HG02943 (cell line): ENCODE data around the gene STK32C.
"Not testable (repeated sequence)": the region's sequence is repeated elsewhere in the genome, so short reads cannot be mapped to it uniquely, and the experiment has no call there.

ENCODE experiments used
- ATAC-seq: cut with Tn5 transposase; IDR thresholded peaks from one replicate; pipeline ENCODE4 v1.9.1; 2021; ENCODE audit warnings: mild to moderate bottlenecking, low read depth, moderate library complexity; ENCODE audit not compliant: unreplicated experiment

STK32C gene

GRCh38 chr10:132160834-132161622 is 146.7 kb downstream of the STK32C start:
- ATAC-seq: not testable (repeated sequence)

DNA sequence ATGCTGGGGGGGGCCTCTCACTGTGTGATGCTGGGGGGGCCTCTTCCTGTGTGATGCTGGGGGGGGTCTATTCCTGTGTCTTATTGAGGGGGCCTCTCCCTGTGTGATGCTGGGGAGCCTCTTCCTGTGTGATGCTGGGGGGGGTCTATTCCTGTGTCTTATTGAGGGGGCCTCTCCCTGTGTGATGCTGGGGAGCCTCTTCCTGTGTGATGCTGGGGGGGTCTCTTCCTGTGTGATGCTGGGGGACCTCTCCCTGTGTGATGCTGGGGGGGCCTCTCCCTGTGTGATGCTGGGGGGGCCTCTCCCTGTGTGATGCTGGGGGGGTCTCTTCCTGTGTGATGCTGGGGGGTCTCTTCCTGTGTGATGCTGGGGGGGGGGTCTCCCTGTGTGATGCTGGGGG is 147.5 kb downstream of the STK32C start:
- not testable (repeated sequence) for ATAC-seq

DNA sequence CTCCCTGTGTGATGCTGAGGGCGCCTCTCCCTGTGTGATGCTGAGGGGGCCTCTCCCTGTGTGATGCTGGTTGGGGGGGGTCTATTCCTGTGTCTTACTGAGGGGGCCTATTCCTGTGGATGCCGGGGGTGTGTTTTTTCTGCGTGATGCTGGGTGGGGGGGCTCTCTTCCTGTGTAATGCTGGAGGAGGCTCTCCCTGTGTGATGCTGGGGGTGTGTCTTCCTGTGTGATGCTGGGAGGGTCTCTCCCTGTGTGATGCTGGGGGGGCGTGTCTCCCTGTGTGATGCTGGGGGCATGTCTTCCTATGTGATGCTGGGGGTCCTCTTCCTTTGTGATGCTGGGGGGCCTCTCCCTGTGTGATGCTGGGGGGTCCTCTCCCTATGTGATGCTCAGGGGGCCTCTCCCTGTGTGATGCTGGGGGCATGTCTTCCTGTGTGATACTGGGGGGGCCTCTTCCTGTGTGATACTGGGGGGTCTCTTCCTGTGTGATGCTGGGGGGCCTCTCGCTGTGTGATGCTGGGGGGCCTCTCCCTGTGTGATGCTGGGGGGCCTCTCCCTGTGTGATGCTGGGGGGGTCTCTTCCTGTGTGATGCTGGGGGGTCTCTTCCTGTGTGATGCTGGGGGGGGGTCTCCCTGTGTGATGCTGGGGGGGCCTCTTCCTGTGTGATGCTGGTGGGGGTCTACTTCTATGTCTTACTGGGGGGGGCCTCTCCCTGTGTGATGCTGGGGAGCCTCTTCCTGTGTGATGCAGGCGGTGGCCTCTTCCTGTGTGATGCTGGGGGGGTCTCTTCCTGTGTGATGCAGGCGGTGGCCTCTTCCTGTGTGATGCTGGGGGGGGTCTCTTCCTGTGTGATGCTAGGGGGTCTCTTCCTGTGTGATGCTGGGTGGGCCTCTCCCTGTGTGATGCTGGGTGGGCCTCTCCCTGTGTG is 148.2 kb downstream of the STK32C start:
- ATAC-seq: not testable (repeated sequence)

- no peak for ATAC-seq
Observed at GRCh38 chr10:132158823-132159222, 148.9 kb downstream of the STK32C start.

DNA sequence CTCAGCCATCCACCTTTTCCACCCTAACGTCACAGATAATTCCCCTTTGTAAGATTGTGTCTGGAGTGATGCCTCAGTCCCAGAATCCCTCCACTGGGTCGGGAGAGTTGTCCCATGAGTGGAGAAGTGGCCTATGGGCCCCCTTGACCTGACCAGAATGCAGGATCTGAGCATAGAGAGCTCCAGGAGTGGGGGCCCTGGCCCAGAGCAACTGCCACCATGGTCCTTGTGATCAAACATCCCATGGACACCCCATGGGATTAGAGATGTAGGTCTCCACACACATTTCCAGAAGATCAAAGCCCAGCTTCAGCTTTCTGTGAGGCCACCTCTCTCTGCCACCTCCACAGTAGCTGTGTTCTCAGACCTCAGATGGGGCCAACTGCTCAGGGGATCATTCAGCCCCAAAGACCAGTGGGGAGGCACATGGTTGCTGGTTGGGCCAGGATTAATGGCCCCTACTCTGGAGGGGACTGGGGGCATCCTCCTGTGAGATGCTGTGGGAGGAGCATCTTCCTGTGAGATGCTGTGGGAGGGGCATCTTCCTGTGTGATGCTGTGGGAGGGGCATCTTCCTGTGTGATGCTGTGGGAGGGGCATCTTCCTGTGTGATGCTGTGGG is 149.5 kb downstream of the STK32C start:
- no peak for ATAC-seq
